NCI-H146 (cell line): ENCODE data around the gene SCN2A.
"Not testable (repeated sequence)": the region's sequence is repeated elsewhere in the genome, so short reads cannot be mapped to it uniquely, and the experiment has no call there.

Source experiments
- DNase-seq: peaks from one replicate; lab custom pipeline; 2025; lab: John Stamatoyannopoulos, UW

The SCN2A gene

DNA sequence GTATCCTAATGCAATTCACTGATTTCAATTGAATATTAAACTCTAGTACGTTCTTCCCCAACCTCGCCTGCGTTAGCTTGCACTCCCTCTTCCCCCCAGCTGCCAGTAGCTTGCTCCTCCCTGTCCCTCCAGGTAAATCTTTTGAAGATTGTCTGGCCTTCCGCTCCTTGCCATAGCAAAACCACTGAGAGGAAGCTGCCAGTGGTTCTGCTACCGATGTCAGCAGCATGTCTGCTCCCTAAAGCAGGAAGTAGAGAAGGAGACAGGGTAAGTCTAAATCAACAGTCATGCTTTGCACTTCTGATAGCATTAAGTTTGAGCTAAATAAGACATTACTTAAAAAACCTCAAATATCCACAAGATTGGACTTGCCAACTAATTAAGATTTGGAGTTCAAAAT lies 89.1 kb downstream of the SCN2A start:
- DNase-seq = no peak

DNA sequence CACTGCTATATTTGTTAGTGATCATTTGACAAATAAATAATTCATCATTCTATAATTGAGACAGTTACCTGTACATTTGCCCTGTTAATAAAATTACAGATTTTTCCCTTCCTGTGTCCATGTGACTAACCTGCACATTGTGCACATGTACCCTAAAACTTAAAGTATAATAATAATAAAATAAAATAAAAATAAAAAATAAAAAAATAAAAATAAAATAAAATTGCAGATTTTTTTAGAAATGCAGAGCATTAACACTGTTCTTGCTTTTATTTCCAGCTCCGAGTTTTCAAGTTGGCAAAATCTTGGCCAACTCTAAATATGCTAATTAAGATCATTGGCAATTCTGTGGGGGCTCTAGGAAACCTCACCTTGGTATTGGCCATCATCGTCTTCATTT lies 105.1 kb downstream of the SCN2A start:
- not testable (repeated sequence) for DNase-seq

DNA sequence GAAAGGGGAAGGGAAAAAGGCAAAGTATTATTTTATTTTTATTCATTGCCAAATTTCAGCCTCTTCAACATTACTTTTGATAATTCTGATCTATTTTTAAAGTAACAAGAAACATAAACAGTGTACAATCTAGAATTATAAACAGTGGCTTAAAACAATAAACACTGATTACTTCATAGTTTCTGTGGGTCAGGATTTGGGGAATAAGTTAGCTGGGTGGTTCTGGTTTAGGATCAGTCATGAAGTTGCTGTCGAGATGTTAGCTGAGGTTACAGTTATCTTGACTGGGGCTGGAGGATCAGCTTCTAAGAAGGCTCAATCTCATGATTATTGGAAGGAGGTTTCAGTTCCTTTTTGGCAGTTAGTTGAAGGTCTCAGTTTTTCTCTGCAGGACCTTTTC lies 109.2 kb downstream of the SCN2A start:
- no peak for DNase-seq

DNA sequence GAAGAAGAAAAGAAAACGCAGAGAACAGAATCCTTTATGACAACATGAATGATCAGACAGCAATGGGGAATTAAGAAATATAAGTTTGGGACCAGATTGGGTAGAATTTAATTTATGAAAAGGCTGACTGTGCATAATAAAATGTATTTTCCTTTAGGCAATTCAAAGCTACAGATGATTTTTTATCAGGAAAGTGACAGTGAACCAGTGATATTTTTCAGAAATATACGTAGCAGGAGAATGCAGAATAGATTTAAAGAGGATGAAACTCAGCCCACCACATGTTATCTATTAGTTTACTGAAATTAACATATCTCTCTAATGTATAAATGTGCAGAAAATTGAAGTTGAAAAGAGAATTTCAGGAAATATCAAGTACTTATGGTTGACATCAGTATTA lies 110.0 kb downstream of the SCN2A start:
- DNase-seq = no peak

DNA sequence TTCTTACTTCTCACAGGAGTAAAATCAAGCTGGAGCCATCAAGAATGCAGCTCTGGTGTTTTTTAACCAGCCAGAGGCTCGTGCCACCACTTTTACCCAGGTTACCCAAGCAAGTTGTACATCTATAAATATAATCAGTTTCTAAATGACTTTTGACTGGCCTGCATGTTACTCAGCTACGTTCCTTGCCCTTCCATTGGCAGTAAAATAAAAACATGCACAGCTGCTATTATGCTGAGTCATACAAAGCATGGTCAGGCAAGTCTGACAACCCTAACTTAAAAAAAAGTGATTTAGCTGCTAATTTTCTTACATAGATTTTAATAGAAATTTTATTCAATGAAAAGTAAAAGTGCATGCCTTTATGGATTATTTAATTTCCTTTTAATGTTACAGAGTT lies 118.5 kb downstream of the SCN2A start:
- DNase-seq = no peak

DNA sequence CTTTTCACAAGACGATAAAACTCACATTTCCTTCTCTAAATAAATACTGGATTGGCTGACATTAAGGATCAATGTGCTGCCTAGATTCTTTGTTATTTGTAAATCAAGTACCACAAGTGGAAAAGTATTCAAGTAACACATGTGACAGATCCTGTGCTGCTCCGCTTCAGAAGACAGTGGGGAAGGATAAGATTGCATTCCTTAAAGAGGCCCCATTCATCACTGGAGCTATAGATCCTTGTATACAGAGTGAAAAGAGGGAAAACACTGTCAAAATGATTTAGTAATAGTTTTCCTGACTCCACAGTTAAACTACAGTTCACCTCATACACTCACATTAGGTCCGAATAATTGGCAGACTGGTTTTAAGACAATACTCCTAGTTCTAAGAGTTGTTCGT lies 122.3 kb downstream of the SCN2A start:
- DNase-seq = no peak

DNA sequence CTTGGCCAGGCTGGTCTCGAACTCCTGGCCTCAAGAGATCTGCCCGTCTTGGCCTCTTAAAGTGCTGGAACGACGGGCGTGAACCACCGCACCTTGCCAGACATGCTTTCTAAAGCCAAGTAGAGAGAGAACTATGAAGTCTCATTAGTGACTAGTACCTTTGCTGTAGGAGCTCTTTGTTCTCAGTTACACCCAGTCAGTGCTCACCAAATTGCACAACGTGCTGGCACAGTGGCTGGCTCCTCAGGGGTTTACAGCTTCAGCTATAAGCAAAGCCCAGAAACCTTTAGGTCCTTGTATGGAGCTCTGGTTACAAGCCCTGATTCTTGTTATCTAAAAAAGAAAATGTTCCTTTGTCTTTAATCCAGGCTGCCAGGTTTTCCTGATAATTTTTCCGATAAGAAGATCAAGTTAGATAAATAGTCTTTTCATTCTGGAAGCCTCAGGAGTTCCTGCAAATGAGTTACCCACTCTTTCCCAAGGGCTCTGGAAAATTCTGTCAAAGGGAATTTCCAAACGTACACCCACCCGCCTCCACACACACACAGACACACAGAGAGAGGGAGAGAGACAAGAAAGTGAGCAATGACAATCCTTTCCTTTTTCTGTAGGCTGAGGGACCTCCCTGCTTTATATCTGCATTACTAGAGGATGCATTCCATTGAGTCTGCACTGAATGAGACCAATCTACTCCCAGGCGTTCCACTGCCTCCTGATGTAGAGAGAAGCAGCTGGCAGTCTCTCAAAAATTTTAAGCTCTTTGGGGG lies 130.1 kb downstream of the SCN2A start:
- no peak for DNase-seq

DNA sequence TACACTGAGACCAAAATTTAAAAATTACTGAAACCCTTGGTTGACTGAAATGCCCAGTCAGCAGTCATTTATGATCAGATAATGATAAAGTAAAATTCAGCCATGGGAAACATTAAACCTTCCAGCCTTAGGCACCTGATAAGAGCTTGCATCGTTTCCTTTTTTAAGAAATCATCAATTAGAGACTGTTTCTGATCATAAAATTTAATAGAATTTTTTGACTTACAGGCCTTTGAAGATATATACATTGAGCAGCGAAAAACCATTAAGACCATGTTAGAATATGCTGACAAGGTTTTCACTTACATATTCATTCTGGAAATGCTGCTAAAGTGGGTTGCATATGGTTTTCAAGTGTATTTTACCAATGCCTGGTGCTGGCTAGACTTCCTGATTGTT lies 130.7 kb downstream of the SCN2A start:
- no peak for DNase-seq

DNA sequence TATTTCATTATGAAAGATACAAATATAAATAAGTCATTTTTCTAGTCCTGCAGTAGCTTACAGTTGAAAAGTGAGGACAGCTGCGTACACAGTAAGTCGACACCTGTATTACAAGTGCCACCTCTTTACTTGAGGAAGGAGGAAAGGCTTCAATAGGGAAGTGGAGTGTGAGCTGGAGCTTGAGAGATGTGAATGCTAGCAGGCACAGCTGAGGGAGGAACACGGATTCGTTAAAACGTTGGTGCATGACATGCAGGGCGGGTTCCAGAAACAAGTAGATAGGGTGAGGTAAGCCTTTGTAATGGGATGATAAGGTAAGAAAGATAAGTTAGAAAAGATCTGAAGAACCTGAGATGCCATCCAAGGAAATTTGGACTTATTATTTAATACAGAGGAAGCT lies 132.1 kb downstream of the SCN2A start:
- peak; percentile 83 for DNase-seq

DNA sequence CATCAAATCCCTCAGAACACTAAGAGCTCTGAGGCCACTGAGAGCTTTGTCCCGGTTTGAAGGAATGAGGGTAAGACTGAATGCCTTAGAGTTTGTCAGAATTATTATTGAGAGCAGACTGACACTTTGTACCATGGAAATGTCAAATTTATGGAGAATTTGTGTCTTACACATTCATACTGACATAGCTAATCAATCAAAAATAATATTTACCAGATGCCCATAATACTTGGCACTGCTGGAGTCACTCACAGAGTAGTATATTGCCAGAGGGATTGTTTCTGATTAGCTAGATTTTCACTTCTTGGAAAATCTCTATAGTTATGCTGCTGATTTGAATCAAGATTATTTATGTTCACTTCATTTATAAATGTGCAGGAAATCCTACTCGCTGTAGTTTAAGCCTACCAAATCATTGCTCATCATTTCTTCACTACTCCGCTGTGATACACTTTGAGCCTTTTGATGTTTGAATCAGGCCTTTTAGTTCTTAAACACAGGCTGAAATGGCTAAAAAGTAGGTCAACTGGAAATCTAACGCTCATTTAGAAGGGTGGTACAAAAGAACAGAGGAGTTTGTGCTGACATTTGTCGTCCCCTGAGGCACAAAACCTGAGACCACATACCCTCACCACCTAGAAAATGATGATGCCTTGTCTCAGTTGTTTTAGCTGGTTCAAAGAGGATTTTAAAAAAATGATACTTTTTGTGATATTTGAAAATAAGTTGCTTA lies 134.2 kb downstream of the SCN2A start:
- DNase-seq = no peak

DNA sequence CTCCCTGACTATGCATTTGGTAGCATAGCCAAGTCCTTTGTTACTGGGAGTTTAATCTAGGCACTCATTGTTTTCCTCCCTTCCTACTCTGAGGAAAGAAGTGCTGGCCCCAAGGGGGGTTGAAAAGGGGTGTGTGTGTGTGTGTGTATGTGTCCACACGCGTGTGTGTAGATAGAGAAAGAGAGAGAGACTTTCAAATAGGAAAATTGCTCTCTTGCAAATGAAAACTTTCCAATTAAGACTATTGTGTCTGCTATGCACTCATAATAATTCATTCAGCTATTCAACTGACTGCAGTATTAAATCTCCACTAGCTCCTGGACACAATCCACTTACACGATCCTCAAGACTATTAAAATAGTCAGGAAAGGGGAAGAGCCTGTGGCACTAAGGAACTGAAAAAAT lies 137.4 kb downstream of the SCN2A start:
- DNase-seq = peak; percentile 5

DNA sequence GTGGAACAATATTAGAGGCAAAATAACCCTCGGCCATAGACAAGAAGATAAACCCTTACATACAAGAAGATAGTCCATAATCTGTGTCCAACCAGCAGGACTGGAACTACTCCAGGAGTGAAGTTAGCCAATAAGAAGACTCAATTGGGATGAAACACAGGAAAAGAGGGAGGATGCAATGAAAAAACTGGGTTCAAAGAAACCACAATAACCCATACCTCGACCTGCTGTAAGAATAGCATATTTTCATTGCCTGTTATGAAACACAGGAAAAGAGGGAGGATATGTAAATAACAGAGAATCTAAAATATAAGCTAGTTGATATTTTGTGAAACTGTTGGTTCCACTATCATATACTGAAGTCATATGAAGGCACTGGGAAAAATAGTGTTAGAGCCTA lies 143.1 kb downstream of the SCN2A start:
- DNase-seq = no peak

DNA sequence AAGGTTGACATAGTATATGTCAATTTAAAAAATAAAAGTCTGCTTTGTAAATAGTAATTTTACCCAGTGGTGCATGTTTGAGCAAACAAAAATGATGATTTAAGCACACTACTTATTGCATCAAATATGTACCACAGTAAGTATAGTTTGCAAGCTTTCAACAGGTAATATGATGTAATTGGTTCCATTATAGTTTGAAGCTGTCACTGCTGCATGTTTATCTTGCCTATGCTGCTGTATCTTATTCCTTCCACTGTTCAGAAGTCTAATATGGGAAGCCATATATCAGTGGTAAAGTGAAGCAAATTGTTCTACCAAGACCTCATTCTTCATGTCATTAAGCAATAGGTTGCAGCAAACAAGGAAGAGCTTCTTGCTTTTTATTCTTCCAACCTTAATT lies 151.7 kb downstream of the SCN2A start:
- peak; percentile 54 for DNase-seq

DNA sequence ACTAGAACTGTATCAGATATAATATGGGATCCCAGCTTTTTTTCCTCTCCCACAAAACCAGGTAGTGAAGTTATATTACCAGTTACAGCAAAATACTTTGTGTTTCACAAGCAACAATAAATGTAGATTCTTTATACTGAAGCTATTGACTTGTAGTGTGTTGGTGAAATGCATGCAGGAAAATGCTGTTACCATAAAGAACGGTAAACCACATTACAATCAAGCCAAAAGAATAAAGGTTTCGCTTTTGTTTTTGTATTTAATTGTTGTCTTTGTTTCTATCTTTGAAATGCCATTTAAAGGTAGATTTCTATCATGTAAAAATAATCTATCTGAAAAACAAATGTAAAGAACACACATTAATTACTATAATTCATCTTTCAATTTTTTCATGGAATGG lies 152.6 kb downstream of the SCN2A start:
- DNase-seq = no peak

DNA sequence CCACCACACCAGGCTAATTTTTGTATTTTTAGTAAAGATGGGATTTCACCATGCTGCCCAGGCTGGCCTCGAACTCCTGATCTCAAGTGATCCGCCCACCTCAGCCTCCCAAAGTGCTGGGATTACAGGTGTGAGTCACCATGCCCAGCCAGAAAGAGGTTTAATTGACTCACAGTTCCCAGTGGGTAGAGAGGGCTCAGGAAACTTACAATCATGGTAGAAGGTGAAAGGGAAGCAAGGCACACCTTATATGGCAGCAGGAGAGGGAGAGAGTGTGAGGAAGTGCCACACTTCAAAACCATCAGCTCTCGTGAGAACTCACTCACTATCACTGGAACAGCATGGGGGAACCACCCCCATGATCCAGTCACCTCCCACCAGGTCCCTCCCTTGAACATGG lies 159.4 kb downstream of the SCN2A start:
- not testable (repeated sequence) for DNase-seq

DNA sequence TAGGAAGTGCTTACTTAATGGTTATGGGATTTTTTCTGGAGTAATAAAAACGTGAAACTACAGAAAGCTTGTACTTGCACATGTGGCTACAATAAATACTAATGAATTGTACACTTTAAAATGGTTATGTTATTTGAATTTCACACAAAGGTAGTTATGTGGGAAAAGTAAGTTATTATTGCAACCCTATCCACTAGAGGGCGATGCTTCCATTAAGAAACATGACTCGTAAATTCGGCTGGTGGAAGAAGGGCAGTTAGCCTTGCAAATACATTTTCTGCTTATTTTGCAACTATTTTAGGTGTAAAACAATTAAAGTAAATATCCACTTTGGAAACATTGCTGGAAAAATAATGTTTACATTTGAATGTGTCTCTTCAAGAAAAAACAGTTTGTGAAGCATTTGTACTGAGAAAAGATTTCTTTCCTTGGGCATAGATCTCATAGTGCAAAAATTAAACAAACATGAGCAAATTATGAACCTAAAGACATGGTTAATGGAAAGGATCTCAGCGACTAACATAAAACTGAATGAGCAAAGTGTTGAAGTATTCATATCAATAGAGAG lies 162.2 kb downstream of the SCN2A start:
- DNase-seq = peak; percentile 64

DNA sequence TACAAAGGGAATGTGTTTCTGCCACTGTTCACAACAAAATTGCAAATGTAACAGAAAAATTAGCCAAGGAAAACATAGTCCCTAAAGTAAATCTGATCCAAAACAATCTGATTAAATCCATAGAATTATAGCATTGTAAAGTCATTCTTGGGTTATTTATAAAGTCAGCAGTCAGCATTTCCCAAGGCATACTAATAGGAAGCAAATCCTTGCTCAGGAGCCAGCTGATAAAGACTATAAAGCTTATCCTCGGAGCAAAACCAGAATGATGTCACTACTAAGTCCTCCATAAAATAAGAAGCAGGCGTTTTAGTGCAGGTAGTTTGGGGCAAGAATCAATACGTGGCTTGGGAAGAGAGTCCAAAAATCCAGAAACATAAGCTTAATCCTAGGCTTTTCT lies 162.9 kb downstream of the SCN2A start:
- DNase-seq = no peak

DNA sequence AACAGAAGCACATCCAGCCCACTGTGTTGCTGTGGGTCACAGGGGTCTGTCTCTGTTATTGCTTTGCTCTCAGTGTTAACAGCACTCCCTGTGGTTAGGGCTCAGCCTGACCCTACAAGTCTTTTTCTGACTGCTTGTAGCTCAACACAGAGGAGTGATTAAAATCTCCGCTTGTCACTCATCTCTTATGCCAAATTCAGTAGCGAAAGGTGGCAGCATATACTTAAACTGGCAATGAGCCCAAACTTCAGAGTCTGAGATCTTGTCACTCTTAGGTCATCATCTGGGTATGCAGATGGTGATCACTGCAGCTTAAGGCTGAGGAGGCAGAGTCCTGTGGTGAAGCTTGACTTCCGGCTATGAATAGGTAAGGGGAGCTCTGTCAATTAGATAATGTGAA lies 167.0 kb downstream of the SCN2A start:
- DNase-seq = peak; percentile 43

DNA sequence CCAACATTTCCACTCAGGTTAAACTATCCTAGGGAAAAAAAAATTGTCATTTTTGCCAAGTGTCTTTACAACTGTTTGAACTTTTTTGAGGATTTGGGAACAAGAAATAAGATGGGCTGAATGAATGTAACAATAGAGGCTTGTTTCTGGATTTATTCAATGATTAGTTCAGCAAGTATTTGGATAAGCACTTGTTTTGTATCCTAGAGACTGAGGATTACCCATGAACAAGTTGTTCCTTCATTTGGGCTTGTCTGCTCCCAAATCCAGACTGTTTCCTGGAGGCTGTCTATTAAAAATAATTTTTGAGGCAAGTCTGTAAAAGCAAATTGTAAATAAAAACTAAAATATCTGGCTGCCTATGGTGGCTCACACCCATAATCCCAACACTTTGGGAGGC lies 168.3 kb downstream of the SCN2A start:
- no peak for DNase-seq

DNA sequence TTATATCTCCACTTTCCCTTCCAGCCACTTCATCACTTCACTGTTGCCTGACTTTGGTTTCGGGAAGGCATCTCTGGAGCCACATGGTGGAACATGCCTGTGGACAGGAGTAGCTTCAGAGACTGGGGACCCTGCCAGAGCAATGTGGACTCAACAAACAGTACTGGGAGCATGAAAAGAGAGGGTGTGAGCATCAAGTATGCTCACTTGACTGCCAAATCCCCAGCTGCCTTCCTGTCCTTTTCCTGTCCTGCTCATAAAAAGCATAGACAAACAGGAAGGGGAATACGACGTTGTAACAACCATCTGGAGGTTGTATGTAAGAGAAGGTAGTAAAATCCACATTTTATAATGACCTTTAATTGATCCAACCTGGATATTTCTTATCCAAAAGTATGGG lies 169.0 kb downstream of the SCN2A start:
- no peak for DNase-seq

DNA sequence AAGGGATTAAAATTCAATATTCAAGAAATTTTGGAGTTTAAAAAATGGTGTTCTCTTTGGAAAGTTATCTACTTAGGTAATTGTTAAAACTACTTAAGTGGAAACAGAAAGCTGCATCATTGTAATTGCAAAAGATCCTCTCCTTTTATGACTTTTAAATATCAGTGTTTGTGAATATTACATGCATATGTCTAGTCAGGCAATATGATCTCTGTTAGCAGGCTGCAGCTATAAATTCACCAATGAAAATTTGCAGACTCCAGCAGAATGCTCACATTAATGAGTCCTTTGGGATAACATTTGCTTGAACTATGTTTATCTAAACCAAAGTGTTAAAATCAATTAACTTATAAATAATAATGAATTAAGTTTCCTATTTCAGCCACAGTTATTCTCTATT lies 171.1 kb downstream of the SCN2A start:
- no peak for DNase-seq

DNA sequence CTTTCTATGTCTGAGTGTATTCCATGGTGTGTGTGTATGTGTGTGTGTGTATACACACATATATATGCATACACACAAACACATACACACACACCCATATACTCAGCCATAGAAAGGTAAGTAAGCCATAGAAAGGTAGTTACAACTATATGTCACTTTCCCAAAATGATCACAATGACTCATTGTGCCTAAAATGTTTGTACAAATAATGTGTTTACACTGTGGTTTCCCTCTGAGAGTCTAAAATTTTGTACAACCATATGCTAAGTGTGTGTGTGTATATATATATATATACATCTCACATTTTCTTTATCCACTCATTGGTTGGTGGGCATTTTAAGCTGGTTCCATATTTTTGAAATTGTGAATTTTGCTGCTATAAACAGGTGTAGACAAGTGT lies 175.0 kb downstream of the SCN2A start:
- DNase-seq = no peak

DNA sequence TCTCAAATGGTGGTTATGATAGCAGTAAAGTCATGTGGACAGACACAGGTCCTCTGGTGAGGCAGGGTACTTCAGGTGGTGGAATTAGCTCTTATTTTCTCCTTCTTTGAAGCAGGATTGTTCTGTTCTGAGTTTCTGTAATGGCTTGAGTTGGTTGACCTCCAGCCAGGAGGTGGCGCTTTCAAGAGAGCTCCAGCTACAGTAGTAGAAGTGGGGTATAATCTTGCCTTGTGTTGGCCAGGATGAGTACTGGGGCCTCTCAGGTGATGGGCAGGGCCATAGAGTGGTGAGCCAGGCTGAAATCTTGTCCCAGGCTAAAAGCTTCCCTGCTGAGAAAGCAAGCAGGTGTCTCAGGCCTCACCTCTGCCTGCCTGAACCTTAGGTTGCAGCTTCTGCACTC lies 177.8 kb downstream of the SCN2A start:
- no peak for DNase-seq
